ENCODE measurements around the gene DOLK. TPM values are rescaled to one million over a fixed set of nuclear protein-coding genes. Genes with fewer than 3 reads are reported as not detected.
A peak's percentile ranks its signal among the peaks of the same experiment; 100 is the strongest.

The DOLK gene
- 29.6 and 30.8 TPM in 2 replicates for total RNA-seq

GRCh38 chr9:128947527-128948301 is at the start of gene DOLK, which contains the start of gene NUP188:
Gene DOLK (minus strand): TSS chr9:128947603. CDS start chr9:128947303, 300 bp downstream.
Gene NUP188 (plus strand): TSS chr9:128947699. CDS start chr9:128947720, 21 bp downstream.
- DNase-seq (ENCODE audit: low read depth): peak; percentile 41
- Histone ChIP-seq H3K27me3 (ENCODE audit: control insufficient read depth, insufficient read depth, low read length) (no peaks in the 10 kb centered on the region), H3K4me3 (ENCODE audit: low read depth, low read length) (peak within 1 kb of the TSS; percentile 100), H3K36me3 (ENCODE audit: control insufficient read depth, insufficient read depth, low read length) (no peaks in the 10 kb centered on the region)
- no peak for TF ChIP-seq CTCF (IDR thresholded peaks at IDR 0.05; ENCODE audit: insufficient read depth, low read length, poor library complexity, severe bottlenecking)

GRCh38 chr9:128995791-128996190 is 48.4 kb upstream of the DOLK start:
- no peaks in the 10 kb centered on the region for H3K27me3 ChIP-seq (ENCODE audit: control insufficient read depth, insufficient read depth, low read length)
- no peak for DNase-seq (ENCODE audit: low read depth)
- no peak overlapping the region for H3K4me3 ChIP-seq (ENCODE audit: low read depth, low read length)
- no peak for TF ChIP-seq CTCF (IDR thresholded peaks at IDR 0.05; ENCODE audit: insufficient read depth, low read length, poor library complexity, severe bottlenecking)
- peaks cover 2% of the 10 kb centered on the region for H3K36me3 ChIP-seq (ENCODE audit: control insufficient read depth, insufficient read depth, low read length)

GRCh38 chr9:128992995-128993394 is 45.6 kb upstream of the DOLK start:
- Histone ChIP-seq H3K27me3 (ENCODE audit: control insufficient read depth, insufficient read depth, low read length) (no peaks in the 10 kb centered on the region), H3K36me3 (ENCODE audit: control insufficient read depth, insufficient read depth, low read length) (peaks cover 4% of the 10 kb centered on the region), H3K4me3 (ENCODE audit: low read depth, low read length) (no peak overlapping the region)
- no peak for DNase-seq (ENCODE audit: low read depth)
- peak; percentile 47 for TF ChIP-seq CTCF (IDR thresholded peaks at IDR 0.05; ENCODE audit: insufficient read depth, low read length, poor library complexity, severe bottlenecking)

- peak; percentile 4 for DNase-seq (ENCODE audit: low read depth)
- no peak for TF ChIP-seq CTCF (IDR thresholded peaks at IDR 0.05; ENCODE audit: insufficient read depth, low read length, poor library complexity, severe bottlenecking)
These were observed 40.4 kb upstream of the DOLK start for GRCh38 chr9:128987805-128988204.

GRCh38 chr9:128986671-128987070 is 39.3 kb upstream of the DOLK start:
- H3K36me3 ChIP-seq (ENCODE audit: control insufficient read depth, insufficient read depth, low read length): peaks cover 8% of the 10 kb centered on the region
- TF ChIP-seq CTCF (IDR thresholded peaks at IDR 0.05; ENCODE audit: insufficient read depth, low read length, poor library complexity, severe bottlenecking): no peak
- no peak for DNase-seq (ENCODE audit: low read depth)
- H3K4me3 ChIP-seq (ENCODE audit: low read depth, low read length): no peak overlapping the region
- no peaks in the 10 kb centered on the region for H3K27me3 ChIP-seq (ENCODE audit: control insufficient read depth, insufficient read depth, low read length)

More at GRCh38 chr9:128987805-128988204, 40.4 kb upstream of the DOLK start:
- Histone ChIP-seq H3K4me3 (ENCODE audit: low read depth, low read length) (no peak overlapping the region), H3K36me3 (ENCODE audit: control insufficient read depth, insufficient read depth, low read length) (peaks cover 8% of the 10 kb centered on the region), H3K27me3 (ENCODE audit: control insufficient read depth, insufficient read depth, low read length) (no peaks in the 10 kb centered on the region)

Data from kidney epithelial cell (primary cell).